Measurements from ENCODE around the gene SNUPN. TPM values are rescaled to one million over a fixed set of nuclear protein-coding genes. Genes with fewer than 3 reads are reported as not detected.

Gene SNUPN
- total and polyA plus RNA-seq, 2 of the 4 experiments (the other 2 are of a cell fraction) = 23.8 to 24.1 TPM

DNA sequence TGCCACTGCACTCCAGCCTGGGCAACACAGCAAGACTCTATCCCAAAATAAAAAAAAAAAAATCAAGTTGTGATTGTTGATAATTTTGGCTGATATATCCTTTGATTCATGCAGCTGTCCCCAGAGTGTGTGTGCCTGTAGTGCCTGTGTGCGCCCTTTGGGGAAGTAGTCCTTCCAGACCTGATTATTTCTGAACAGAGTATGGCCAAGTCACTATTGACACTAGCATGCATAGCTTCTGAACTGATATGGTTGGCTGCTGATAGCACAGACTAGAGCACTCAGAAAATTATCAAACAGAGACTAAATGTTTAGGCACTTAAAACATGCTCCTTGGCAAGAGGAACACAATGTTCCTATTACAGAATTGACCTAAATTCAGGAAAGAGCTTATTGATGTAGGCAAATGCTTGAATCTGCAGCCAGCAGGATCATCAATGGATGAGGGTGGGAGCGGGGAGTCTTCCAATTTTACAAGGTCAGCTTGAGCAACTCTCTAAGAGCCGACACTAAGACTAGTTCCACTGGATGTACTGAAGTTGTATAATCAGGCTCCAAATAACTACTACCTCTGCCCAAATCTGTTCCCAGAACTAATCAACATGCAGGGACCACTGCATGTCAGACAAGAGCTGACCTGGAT, 28.7 kb downstream of the SNUPN start:
- Histone ChIP-seq H3K27me3 (ENCODE audit: control insufficient read depth, insufficient read depth, low read length) (no peaks in the 10 kb centered on the region), H3K9me3 (ENCODE audit: control insufficient read depth, insufficient read depth, low read length) (no peaks in the 10 kb centered on the region), H2BK15ac (ENCODE audit: low read depth, low read length) (no peak overlapping the region), H3K9me1 (ENCODE audit: insufficient read depth, low read length) (peaks cover 7% of the 10 kb centered on the region; the same call in 1 of the 2 replicates), H3K4me1 (ENCODE audit: control insufficient read depth, insufficient read depth, low read length) (no peaks in the 10 kb centered on the region), H3K9ac (ENCODE audit: low read depth, low read length) (no peak overlapping the region), H2BK5ac (ENCODE audit: low read depth, low read length, poor library complexity, severe bottlenecking) (no peak overlapping the region), H2BK120ac (ENCODE audit: low read depth, low read length) (no peak overlapping the region), H3K79me1 (ENCODE audit: low read depth in 1 of 2, low read length in 2 of 2) (peaks cover 0 to 4% of the 10 kb centered on the region in 2 experiments; a peak in 2 of 4 replicates), H2AFZ (replicated peaks; ENCODE audit: low read length, poor library complexity) (no peak overlapping the region), H3K36me3 (ENCODE audit: control insufficient read depth, insufficient read depth, low read length) (peaks cover 44% of the 10 kb centered on the region), H3K4me2 (ENCODE audit: low read depth, low read length) (no peak overlapping the region), H2AK5ac (ENCODE audit: low read depth, low read length) (no peak overlapping the region), H3K4me3 (ENCODE audit: insufficient read depth, low read depth, low read length) (no peak overlapping the region), H2AK9ac (replicated peaks; ENCODE audit: low read depth, low read length, poor library complexity) (no peak overlapping the region), H4K8ac (ENCODE audit: low read depth in 2 of 2, low read length in 2 of 2) (no peak overlapping the region), H3K27ac (ENCODE audit: insufficient read depth, low read length) (no peak overlapping the region), H3K23ac (ENCODE audit: low read depth, low read length) (no peak overlapping the region), H3K56ac (ENCODE audit: extremely low read depth, insufficient read depth, low read length) (no peak overlapping the region), H4K5ac (ENCODE audit: low read depth, low read length) (no peak overlapping the region), H4K20me1 (ENCODE audit: insufficient read depth, low read length) (no peaks in the 10 kb centered on the region), H3K4ac (ENCODE audit: low read depth, low read length) (no peak overlapping the region), H2BK20ac (ENCODE audit: low read depth, low read length) (no peak overlapping the region), H3K18ac (ENCODE audit: low read depth, low read length) (no peak overlapping the region), H3K14ac (replicated peaks; ENCODE audit: low read depth, low read length) (no peak overlapping the region), H4K91ac (ENCODE audit: insufficient read depth, low read depth, low read length) (no peak overlapping the region)
- BruUV-seq (replicated peaks) = no TSS peak
- no peak for TF ChIP-seq CHD1 (IDR thresholded peaks at IDR 0.05; ENCODE audit: low read depth, low read length)
- TF ChIP-seq MAZ (IDR thresholded peaks at IDR 0.05; ENCODE audit: borderline replicate concordance, low read depth, low read length) = no peak
- TF ChIP-seq CEBPB (IDR thresholded peaks at IDR 0.05; ENCODE audit: low read depth, low read length) = no peak
- no peak for TF ChIP-seq ELK1 (IDR thresholded peaks at IDR 0.05; ENCODE audit: borderline replicate concordance, low read depth, low read length)
- no peak for TF ChIP-seq RAD21 (IDR thresholded peaks at IDR 0.05; ENCODE audit: low read length)
- TF ChIP-seq FOS (IDR thresholded peaks at IDR 0.05; ENCODE audit: low read depth, low read length) = no peak
- no peak for TF ChIP-seq MXI1 (IDR thresholded peaks at IDR 0.05; ENCODE audit: borderline replicate concordance, low read depth, low read length)
- no peak for TF ChIP-seq SMC3 (IDR thresholded peaks at IDR 0.05; ENCODE audit: low read depth, low read length)
- TF ChIP-seq, protein P1, sequence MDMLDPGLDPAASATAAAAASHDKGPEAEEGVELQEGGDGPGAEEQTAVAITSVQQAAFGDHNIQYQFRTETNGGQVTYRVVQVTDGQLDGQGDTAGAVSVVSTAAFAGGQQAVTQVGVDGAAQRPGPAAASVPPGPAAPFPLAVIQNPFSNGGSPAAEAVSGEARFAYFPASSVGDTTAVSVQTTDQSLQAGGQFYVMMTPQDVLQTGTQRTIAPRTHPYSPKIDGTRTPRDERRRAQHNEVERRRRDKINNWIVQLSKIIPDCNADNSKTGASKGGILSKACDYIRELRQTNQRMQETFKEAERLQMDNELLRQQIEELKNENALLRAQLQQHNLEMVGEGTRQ (IDR thresholded peaks at IDR 0.05; ENCODE audit: low read depth, low read length) = no peak
- no peak for TF ChIP-seq MAFK (IDR thresholded peaks at IDR 0.05; ENCODE audit: low read depth, low read length)
- TF ChIP-seq POLR2A (IDR thresholded peaks at IDR 0.05; ENCODE audit: low read depth, low read length) = no peak
- no peak for TF ChIP-seq CTCF (conservative IDR thresholded peaks at IDR 0.05; ENCODE audit: low read depth, low read length)
- POLR2A ChIA-PET (ENCODE audit: unreplicated experiment) = interaction anchor here (0.6 kb wide), 1 partner anchor 13 kb away, joined by 3 read pairs; no protein-coding TSS in a partner anchor
- ATAC-seq (ENCODE audit: low read depth) = no peak
- intact Hi-C loops (cut with micrococcal nuclease) = no loop called here
- dilution Hi-C loops (cut with HindIII; ENCODE audit: low sequenced_read_pairs, unreplicated experiment) = no loop called here
- in situ Hi-C loops (cut with MboI; ENCODE audit: low sequenced_read_pairs) = no loop called here
- DNase-seq = no peak
- WGBS, 2 experiments (ENCODE audit: extremely low coverage in 2 of 2, insufficient read length in 1 of 2) = 100% methylated on average over 1 of the region's 3 CpGs; no CpG with 5 or more reads in 1 of the 2 experiments
- CTCF ChIA-PET = no interaction called here
